ENCODE data around the gene PPM1M. TPM values are rescaled to one million over a fixed set of nuclear protein-coding genes. Genes with fewer than 3 reads are reported as not detected.

The PPM1M gene
- total and polyA plus RNA-seq, 3 experiments from 2014 or later, result 56.6 to 81.8 (median 60.8) TPM

DNA sequence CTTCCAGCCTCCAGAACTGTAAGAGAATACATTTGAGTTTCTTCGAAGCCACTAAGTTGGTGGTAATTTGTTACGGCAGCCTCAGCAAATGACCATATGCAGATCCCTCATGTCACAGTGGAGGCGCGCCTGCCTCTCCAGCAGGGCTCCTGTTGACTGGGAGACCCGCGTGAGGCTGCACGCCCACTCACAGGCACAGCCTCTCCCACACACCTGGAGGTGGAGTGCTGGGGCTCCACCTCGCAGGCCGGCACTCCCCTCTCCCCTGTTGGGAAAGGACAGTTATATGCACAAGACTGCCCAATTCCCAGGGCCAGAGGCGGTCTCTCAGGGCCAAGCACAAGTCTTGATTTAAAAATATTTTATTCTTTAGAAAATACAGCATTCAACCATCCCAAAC lies 17.3 kb upstream of the PPM1M start:
- POLR2A ChIA-PET, result no interaction called here
- no peak for DNase-seq
- CTCF ChIA-PET, result interaction anchor here (0.9 to 5.3 kb wide), 3 partner anchors 9 to 218 kb away, joined by 3 to 106 read pairs (median 4); no protein-coding TSS in a partner anchor
- Mint-ChIP-seq H3K36me3 (peaks cover 0 to 55% (median 6%) of the 10 kb centered on the region in 3 donors), H3K4me1 (peaks cover 42 to 68% (median 44%) of the 10 kb centered on the region in 3 donors), H3K27ac (peak overlapping the region in 1 of 8 donors; percentile 74), H3K9me3 (no peaks in the 10 kb centered on the region), H3K27me3 (no peaks in the 10 kb centered on the region), H3K4me3 (peak overlapping the region in 1 of 7 donors; percentile 38)
- Histone ChIP-seq H3K4me3 (ENCODE audit: low read length) (no peak overlapping the region), H3K4me1 (ENCODE audit: insufficient read depth, low read length) (peaks cover 60% of the 10 kb centered on the region), H3K36me3 (ENCODE audit: insufficient read depth, low read length) (peaks cover 26% of the 10 kb centered on the region), H3K27ac (ENCODE audit: low read depth, low read length) (no peak overlapping the region), H3K27me3 (ENCODE audit: insufficient read depth, low read length, poor library complexity, severe bottlenecking) (no peaks in the 10 kb centered on the region), H3K9me3 (ENCODE audit: low read length) (no peaks in the 10 kb centered on the region)

DNA sequence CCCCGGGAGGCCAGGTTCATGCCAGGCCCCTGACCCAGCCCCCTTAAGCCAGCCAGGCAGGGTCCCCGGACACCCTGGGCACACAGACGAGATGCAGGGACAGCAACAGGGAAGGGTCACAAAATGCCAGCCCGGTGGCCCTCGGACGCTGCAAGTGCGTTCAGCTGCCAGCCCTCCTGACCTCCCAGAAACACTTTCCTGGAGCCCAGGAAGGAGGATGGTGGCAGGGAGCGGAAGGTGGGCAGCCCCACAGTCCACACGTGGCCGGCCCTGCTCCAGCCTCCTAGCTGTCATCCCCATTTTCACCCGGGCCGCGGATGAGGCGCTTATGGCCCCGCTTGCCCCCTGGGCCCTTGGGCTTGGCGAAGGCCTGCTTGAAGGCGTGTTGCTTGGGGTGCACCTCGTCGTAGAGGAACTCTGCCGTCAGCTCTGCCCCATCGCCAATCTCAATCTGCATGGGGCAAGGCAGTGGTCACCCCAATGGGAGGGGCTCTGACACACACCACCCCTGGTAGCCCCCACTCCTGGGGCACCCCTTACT lies 16.7 kb upstream of the PPM1M start:
- Histone ChIP-seq H3K36me3 (ENCODE audit: insufficient read depth, low read length) (peaks cover 26% of the 10 kb centered on the region), H3K27me3 (ENCODE audit: insufficient read depth, low read length, poor library complexity, severe bottlenecking) (no peaks in the 10 kb centered on the region), H3K4me3 (ENCODE audit: low read length) (no peak overlapping the region), H3K4me1 (ENCODE audit: insufficient read depth, low read length) (peaks cover 56% of the 10 kb centered on the region), H3K9me3 (ENCODE audit: low read length) (no peaks in the 10 kb centered on the region), H3K27ac (ENCODE audit: low read depth, low read length) (no peak overlapping the region)
- Mint-ChIP-seq H3K36me3 (peaks cover 0 to 59% (median 6%) of the 10 kb centered on the region in 3 donors), H3K4me3 (no peak overlapping the region), H3K27ac (no peak overlapping the region), H3K27me3 (no peaks in the 10 kb centered on the region), H3K4me1 (peaks cover 38 to 68% (median 44%) of the 10 kb centered on the region in 3 donors), H3K9me3 (no peaks in the 10 kb centered on the region)
- ChIA-PET POLR2A (no interaction called here), CTCF (interaction anchor here (0.9 to 5.3 kb wide), 4 partner anchors 10 to 217 kb away, joined by 4 to 115 read pairs (median 55); no protein-coding TSS in a partner anchor)
- DNase-seq, result no peak

DNA sequence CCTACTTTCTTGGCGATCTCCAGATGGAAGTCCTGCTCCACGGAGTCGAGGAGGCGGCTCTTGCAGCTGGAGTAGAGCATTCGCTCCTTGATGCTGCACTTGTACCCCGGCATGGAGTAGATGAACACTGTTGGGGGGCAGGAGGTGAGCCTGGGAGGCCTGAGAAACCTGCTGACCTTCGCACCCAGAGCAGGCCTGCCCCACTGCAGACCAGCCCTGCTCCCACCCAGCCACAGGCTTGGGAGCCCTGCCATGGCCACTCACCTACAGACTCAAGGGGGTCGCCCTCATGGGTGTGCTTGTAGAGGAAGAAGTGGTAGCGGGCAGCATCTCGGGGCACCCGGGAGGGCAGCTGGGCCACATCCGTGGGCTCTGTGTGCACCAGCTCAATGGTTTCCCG lies 15.9 kb upstream of the PPM1M start:
- no peak for DNase-seq
- POLR2A ChIA-PET, result interaction anchor here (0.6 to 0.7 kb wide), 2 partner anchors 9 to 511 kb away, joined by 3 to 6 read pairs; partner anchors contain the start of gene TWF2
- no peak overlapping the region for H3K27ac Mint-ChIP-seq
- Histone ChIP-seq H3K4me1 (ENCODE audit: insufficient read depth, low read length) (peaks cover 56% of the 10 kb centered on the region), H3K27me3 (ENCODE audit: insufficient read depth, low read length, poor library complexity, severe bottlenecking) (no peaks in the 10 kb centered on the region), H3K9me3 (ENCODE audit: low read length) (no peaks in the 10 kb centered on the region), H3K27ac (ENCODE audit: low read depth, low read length) (no peak overlapping the region), H3K36me3 (ENCODE audit: insufficient read depth, low read length) (peaks cover 26% of the 10 kb centered on the region), H3K4me3 (ENCODE audit: low read length) (no peak overlapping the region)
- H3K36me3 Mint-ChIP-seq, result peaks cover 0 to 68% (median 6%) of the 10 kb centered on the region in 3 donors
- no peaks in the 10 kb centered on the region for H3K9me3 Mint-ChIP-seq
- no peak overlapping the region for H3K4me3 Mint-ChIP-seq
- peaks cover 39 to 68% (median 45%) of the 10 kb centered on the region in 3 donors for H3K4me1 Mint-ChIP-seq
- CTCF ChIA-PET, result interaction anchor here (0.7 to 5.3 kb wide), 4 partner anchors 10 to 111 kb away, joined by 3 to 115 read pairs (median 55); no protein-coding TSS in a partner anchor
- H3K27me3 Mint-ChIP-seq, result no peaks in the 10 kb centered on the region

DNA sequence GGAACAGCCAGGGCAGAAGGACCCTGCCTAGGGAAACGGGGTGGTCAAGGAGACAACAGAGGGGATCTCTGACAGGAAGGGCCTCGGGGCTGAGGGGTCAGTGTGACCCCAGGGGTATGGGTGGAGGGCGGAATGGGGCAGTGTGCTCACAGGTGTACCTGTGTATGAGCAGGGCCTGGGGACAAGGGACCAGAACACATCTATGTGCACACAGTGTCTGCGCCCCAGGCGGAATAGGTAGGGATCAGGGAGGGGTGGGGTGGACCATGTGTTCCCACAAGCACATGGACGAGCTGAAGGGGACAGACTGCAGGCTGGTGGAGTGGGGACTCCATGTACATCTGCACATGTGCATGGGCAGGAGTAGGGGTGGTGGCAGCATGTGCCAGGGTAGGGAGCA lies 15.1 kb upstream of the PPM1M start:
- H3K27ac Mint-ChIP-seq, result peak overlapping the region in 4 of 8 donors; percentile 35 to 93 (median 90)
- Histone ChIP-seq H3K9me3 (ENCODE audit: low read length) (no peaks in the 10 kb centered on the region), H3K36me3 (ENCODE audit: insufficient read depth, low read length) (peaks cover 26% of the 10 kb centered on the region), H3K27me3 (ENCODE audit: insufficient read depth, low read length, poor library complexity, severe bottlenecking) (no peaks in the 10 kb centered on the region), H3K27ac (ENCODE audit: low read depth, low read length) (no peak overlapping the region), H3K4me1 (ENCODE audit: insufficient read depth, low read length) (peaks cover 54% of the 10 kb centered on the region), H3K4me3 (ENCODE audit: low read length) (no peak overlapping the region)
- H3K4me1 Mint-ChIP-seq, result peaks cover 40 to 71% (median 52%) of the 10 kb centered on the region in 3 donors
- no peaks in the 10 kb centered on the region for H3K9me3 Mint-ChIP-seq
- no peak for DNase-seq
- H3K4me3 Mint-ChIP-seq, result no peak overlapping the region
- no peaks in the 10 kb centered on the region for H3K27me3 Mint-ChIP-seq
- H3K36me3 Mint-ChIP-seq, result peaks cover 0 to 74% (median 6%) of the 10 kb centered on the region in 3 donors
- ChIA-PET CTCF (interaction anchor here (0.7 to 5.3 kb wide), 16 partner anchors 11 to 228 kb away, joined by 3 to 115 read pairs (median 14); partner anchors contain the start of genes PPM1M and WDR82), POLR2A (interaction anchor here (0.6 to 1.3 kb wide), 3 partner anchors 8 to 111 kb away, joined by 3 to 10 read pairs (median 4); no protein-coding TSS in a partner anchor)

DNA sequence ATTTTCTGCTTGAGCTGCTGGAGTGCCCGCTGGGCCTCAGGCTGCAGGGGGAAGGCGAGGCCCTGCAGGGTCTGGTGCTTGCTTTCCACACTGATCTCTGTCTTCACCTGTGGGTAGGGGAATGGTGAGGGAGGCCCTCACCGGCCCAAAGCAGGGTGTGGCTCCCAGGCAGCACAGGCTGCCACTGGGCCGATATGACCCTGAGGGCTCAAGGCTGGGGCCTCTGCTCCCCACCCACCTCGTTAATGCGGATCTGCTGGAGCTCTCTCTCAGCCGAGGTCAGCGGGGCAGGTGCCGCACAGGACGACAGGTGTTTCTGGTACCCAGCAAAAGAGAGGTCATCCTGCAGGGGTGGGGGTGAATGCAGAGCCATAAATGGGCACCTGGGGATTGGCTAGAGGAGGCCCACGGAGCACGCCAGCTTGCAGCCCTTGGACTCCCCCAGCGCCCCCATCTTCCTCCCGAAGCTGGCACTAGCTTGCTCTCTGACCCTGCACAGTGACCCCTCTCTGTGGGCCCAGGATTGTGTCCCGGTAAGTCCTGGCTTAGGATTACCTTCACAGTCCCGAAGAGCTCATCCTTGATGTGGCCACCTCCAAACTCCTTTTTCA lies 14.6 kb upstream of the PPM1M start:
- Mint-ChIP-seq H3K9me3 (no peaks in the 10 kb centered on the region), H3K27me3 (peaks cover 0 to 2% of the 10 kb centered on the region in 2 donors), H3K27ac (peak overlapping the region in 5 of 8 donors; percentile 13 to 93 (median 87)), H3K4me1 (peaks cover 39 to 71% (median 52%) of the 10 kb centered on the region in 3 donors), H3K4me3 (peak overlapping the region in 1 of 7 donors; percentile 31), H3K36me3 (peaks cover 0 to 79% (median 6%) of the 10 kb centered on the region in 3 donors)
- H3K4me1 ChIP-seq (ENCODE audit: insufficient read depth, low read length), result peaks cover 53% of the 10 kb centered on the region
- ChIA-PET POLR2A (interaction anchor here (0.6 to 1.3 kb wide), 5 partner anchors 7 to 111 kb away, joined by 3 to 10 read pairs (median 3); no protein-coding TSS in a partner anchor), CTCF (interaction anchor here (0.7 to 5.3 kb wide), 27 partner anchors 9 to 229 kb away, joined by 3 to 115 read pairs (median 9); partner anchors contain the start of genes PPM1M and WDR82)
- no peaks in the 10 kb centered on the region for H3K9me3 ChIP-seq (ENCODE audit: low read length)
- no peak overlapping the region for H3K27ac ChIP-seq (ENCODE audit: low read depth, low read length)
- peak in 1 of 5 donors; percentile 46 for DNase-seq
- H3K4me3 ChIP-seq (ENCODE audit: low read length), result no peak overlapping the region
- H3K27me3 ChIP-seq (ENCODE audit: insufficient read depth, low read length, poor library complexity, severe bottlenecking), result no peaks in the 10 kb centered on the region
- H3K36me3 ChIP-seq (ENCODE audit: insufficient read depth, low read length), result peaks cover 26% of the 10 kb centered on the region

DNA sequence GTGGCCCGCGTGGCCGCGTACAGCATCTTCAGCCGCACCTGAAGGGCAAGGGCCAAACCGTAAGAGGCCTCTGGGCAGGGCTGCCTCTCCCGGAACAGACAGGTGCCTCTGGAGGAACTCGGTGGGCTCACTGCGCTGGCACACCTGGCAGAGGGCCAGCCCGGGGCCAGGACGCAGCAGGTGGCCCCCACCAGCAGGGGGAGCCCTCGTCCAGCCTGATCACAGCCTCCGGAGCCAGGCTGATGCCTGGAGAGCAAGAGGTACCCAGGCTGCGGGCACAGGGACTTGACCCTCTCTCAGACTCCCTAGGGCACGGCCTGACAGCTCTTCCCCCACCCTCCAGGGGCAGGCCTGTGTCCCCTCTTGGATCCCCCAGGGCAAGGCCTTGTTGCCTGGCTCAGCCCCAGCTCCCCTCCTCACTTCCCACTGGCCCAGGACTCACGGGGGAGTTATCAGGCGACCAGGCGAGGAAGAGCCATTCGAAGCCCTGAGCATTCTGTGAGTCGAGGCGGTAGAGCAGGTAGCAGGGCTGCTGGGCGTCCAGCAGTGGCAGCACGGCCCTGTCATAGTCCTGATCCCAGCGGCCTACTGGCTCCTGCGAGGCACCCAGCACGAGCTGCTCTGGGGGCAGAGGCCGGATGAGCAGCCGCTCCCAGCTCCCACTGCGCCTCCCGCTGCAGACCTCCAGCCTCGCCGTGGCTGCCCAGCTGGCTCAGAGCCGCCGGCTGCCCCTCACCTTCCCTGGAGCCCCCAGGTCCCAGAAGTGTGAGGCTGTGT lies 13.9 kb upstream of the PPM1M start:
- H3K27ac ChIP-seq (ENCODE audit: low read depth, low read length), result no peak overlapping the region
- Mint-ChIP-seq H3K36me3 (peaks cover 0 to 79% (median 6%) of the 10 kb centered on the region in 3 donors), H3K9me3 (no peaks in the 10 kb centered on the region), H3K4me3 (peak overlapping the region; percentile 31 to 66 (median 59)), H3K4me1 (peaks cover 39 to 71% (median 53%) of the 10 kb centered on the region in 3 donors), H3K27me3 (peaks cover 0 to 2% of the 10 kb centered on the region in 2 donors), H3K27ac (peak overlapping the region; percentile 13 to 95 (median 86))
- ChIA-PET CTCF (interaction anchor here (0.7 to 5.3 kb wide), 33 partner anchors 9 to 230 kb away, joined by 3 to 115 read pairs (median 5); partner anchors contain the start of genes GLYCTK, PPM1M and WDR82), POLR2A (interaction anchor here (0.6 to 1.3 kb wide), 5 partner anchors 8 to 108 kb away, joined by 3 to 4 read pairs (median 3); no protein-coding TSS in a partner anchor)
- peaks cover 53% of the 10 kb centered on the region for H3K4me1 ChIP-seq (ENCODE audit: insufficient read depth, low read length)
- peaks cover 26% of the 10 kb centered on the region for H3K36me3 ChIP-seq (ENCODE audit: insufficient read depth, low read length)
- no peaks in the 10 kb centered on the region for H3K27me3 ChIP-seq (ENCODE audit: insufficient read depth, low read length, poor library complexity, severe bottlenecking)
- no peak overlapping the region for H3K4me3 ChIP-seq (ENCODE audit: low read length)
- H3K9me3 ChIP-seq (ENCODE audit: low read length), result no peaks in the 10 kb centered on the region
- peak; percentile 81 to 90 (median 88) for DNase-seq

Data from CD8-positive, alpha-beta memory T cell (primary cell).